ENCODE data around the gene LRRC74B.
A peak's percentile ranks its signal among the peaks of the same experiment; 100 is the strongest.
"Not testable (repeated sequence)": the region's sequence is repeated elsewhere in the genome, so short reads cannot be mapped to it uniquely, and the experiment has no call there.

Gene LRRC74B

DNA sequence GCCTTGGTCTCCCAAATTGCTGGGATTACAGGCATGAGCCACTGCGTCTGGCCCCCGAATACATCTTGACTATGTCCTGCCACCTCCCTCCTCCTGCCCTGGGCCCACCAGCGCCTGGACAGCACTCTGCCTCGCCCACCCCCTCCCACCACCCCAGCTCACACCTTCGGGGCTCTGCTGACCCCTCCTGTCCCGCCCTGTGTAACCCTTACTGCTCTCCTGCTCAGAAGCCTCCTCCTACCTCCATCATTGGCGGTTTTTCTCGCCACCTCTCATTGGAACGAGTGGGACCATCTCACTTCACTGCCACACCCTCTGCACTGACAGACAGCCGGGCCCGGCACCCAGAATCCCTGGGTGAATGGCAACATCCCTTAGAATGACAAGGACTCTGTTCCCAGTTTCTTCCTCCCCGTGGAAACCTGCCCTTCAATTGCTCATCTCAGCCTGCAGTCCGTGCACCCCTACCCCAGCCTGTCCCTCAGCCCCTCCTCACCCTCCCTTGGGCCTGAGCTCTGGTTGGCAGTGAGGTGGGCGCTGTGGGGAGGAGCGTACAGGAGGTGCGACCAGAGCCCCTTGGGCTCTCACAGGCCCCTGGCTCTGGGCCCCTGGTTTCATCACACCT is 32.2 kb downstream of the LRRC74B start:
- DNase-seq: no peak

DNA sequence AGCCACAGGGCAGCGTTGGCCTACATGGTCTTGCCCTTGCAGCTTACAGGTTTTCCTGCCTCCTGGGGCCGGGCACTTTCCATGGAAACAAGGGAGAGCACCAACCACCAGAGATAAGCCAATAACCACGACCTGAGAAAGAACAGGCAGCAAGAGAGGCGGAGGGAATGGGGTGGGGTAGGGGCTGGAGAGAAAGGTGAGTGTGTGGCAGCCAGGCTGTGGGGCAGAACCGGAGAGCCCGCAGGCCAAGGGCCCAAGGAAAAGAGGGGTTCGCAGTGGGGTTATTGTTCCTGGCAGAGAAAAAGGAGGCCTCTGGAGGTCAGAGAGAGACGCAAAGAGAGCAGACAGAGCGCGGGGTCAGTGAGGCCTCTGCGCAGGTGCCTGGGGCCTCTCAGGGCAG is 33.2 kb downstream of the LRRC74B start:
- DNase-seq: no peak

DNA sequence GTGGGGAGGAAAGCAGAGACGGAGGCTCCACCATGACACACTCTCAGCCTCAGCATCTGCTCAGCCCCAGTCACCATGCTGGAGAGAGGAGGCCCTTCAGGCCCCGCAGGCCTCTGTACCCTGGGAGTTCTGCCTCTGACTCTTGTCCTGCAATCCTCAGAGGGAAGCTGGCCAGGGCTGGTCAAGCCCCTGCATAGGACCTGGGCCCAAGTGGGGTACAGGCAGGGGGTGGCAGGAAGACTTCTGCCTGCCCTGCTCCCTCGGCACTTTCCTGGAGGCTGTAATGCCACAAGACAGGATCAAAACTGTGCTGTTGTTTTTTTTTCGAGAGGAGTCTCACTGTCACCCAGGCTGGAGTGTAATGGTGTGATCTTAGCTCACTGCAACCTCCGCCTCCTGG is 33.7 kb downstream of the LRRC74B start:
- no peak for DNase-seq

DNA sequence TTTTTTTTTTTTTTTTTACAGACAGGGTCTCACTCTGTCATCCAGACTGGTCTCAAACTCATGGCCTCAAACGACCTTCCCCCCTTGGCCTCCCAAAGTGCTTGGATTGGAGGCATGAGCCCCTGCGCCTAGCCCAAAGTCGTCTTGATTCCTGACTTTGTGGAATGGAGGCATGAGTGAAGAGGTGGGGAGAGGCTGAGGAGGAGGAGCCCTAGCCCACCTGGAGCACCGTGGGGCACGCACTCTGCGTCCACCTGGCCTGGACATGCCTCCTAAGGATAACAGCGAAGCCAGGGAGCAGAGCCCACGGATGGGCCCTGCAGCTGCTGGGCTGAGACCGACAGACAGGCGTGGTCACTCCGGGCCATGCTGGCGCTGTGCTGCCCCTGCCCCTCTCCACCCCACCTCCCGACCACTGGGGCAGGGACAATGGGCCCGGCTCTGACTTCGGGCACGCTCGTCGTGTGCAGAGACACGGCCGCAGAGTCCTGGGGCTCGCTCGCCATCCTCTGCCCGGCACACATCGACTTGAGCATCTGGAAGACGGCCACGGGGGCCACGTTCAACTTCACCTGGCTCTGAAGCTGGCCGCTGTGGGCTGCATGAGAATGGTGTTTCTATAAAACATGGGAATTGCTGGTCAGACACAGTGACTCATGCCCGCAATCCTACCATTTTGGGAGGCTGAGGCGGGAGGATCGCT is 34.8 kb downstream of the LRRC74B start:
- no peak for DNase-seq

DNA sequence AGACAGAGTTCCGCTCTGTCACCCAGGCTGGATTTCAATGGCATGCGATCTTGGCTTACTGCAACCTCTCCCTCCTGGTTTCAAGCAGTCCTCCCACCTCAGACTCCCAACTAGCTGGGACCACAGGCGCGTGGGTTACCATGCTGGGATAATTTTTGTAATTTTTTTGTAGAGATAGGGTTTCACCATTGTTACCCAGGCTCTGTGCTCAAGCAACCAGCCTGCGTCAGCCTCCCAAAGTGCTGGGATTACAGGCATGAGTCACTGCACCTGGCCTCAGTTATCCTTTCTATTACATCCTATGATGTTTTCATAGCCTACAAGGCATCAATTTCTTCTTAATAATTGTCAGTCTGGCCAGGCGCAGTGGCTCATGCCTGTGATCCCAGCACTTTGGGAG is 36.5 kb downstream of the LRRC74B start:
- DNase-seq: no peak

DNA sequence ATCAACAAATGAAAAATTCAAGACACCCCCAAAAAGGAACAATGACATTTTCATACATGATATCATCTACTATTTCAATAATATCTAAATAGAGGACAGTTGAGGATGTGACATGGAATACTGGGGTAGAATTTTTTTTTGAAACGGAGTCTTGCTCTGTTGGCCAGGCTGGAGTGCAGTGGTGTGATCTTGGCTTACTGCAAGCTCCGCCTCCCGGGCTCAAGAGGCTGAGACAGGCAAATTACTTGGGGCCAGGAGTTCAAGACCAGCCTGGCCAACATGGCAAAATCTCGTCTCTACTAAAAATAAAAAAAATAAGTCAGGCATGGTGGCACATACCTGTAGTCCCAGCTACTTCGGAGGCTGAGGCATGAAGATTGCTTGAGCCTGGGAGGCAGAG is 41.4 kb downstream of the LRRC74B start:
- DNase-seq: no peak

DNA sequence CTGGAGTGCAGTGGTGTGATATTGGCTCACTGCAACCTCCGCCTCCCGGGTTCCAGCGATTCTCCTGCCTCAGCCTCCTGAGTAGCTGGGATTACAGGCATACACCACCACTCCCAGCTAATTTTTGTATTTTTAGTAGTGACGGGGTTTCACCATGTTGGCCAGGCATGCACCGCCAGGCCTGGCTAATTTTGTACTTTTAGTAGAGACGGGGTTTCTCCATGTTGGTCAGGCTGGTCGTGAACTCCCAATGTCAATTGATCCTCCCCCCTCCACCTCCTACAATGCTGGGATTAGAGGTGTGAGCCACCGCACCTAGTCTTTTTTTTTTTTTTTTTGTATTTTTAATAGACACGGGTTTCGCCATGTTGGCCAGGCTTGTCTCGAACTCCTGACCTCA is 42.2 kb downstream of the LRRC74B start:
- DNase-seq: not testable (repeated sequence)

DNA sequence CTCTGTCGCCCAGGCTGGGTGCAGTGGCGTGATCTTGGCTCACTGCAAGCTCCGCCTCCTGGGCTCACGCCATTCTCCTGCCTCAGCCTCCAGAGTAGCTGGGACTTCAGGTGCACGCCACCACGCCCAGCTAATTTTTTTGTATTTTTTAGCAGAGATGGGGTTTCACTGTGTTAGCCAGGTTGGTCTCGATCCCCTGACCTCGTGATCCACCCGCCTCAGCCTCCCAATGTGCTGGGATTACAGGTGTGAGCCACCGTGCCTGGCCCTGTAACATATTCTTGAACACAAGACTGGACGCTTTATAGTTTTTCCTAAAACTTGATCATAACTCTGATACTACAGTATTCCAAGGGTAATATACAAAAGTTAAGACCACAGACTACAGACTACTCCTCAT is 45.5 kb downstream of the LRRC74B start:
- not testable (repeated sequence) for DNase-seq

DNA sequence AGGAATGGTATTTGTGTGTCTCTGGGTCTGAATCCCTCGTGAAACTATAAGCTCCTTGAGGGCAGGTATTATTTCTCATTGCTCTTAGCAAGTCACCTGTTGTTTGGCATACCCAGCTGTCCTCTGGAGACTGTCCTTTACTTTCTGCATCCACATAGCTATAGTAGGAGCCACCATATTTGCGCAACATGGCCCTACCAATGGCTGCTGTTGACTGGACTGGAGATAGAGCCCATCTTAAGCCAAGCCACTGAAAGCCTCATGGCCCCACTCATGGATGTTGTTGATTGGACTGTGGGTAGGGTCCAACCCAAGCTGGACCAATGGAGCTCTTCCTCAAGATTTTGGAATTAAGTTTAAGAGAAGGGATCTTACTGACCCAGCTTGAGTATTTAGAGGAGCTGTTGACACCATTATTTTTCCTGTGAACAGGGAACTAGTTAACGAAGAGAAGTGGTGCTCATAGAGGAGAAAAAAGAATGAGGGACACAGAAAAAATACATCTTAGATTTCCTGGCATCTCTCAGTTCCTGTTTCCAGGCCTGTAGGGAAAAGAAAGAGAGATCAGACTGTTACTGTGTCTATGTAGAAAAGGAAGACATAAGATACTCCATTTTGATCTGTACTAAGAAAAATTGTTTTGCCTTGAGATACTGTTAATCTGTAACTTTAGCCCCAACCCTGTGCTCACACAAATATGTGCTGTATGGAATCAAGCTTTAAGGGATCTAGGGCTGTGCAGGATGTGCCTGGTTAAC is 47.2 kb downstream of the LRRC74B start:
- DNase-seq: no peak

DNA sequence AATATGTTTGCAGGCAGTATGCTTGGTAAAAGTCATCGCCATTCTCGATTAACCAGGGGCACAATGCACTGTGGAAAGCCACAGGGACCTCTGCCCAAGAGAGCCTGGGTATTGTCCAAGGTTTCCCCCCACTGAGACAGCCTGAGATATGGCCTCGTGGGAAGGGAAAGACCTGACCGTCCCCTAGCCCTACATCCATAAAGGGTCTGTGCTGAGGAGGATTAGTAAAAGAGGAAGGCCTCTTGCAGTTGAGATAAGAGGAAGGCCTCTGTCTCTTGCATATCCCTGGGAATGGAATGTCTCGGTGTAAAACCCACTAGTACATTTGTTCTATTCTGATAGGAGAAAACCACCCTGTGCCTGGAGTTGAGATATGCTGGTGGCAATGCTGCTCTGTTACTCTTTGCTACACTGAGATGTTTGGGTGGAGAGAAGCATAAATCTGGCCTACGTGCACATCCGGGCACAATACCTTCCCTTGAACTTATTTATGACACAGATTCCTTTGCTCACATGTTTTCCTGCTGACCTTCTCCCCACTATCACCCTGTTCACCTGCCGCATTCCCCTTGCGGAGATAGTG is 47.9 kb downstream of the LRRC74B start:
- DNase-seq: not testable (repeated sequence)

DNA sequence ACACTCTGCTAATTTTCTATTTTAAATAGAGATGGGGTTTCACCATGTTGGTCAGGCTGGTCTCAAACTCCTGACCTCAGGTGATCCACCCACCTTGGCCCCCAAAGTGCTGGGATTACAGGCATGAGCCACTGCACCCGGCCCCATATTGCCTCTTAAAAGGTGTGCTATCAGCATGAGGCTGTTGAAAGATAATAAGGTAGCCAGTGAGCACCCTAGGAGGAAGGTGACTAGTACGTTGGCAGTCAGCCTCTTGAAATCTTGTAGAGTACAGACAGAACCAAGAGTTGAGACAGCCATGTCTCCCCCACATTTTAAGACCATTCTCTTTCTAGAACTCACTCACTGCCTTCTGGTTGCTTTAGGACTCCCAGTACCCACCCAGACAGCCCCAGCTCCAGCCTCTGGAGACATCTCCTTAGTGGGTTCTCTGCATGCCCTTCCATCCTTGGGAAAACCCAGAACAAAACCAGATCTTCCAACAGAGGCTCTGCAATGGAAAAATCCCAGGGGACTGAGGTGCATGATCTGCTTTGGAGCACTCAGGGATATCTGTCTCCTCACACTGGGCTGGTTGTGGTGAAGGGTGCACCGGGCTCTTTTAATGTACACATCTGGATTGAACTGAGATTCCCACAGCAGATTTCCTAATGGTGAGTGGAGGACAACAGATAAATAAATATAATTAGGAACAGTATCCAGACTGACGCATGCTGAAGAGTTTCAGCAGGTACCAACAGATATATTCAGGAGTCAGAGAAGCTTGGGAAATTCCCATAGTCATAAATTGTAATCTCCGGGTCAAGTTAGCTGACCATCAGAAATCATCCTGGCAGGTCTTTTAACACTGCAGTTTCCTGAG is 49.4 kb downstream of the LRRC74B start:
- DNase-seq: no peak

DNA sequence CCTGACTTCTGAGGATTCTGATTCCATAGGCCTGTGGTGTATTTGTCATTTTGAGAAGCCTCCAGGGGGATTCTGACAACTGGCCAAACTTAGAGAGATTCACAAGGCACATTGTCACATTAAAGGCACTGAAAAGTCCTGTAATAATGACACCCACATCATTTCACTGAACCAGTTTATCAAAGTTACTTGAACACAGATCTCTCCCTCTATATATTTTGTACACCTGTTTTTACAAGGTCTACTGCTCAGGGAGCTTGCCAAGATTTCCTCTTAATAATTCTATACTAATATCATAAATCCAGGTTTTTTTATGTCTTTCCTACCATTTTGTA is 50.0 kb downstream of the LRRC74B start:
- no peak for DNase-seq

DNA sequence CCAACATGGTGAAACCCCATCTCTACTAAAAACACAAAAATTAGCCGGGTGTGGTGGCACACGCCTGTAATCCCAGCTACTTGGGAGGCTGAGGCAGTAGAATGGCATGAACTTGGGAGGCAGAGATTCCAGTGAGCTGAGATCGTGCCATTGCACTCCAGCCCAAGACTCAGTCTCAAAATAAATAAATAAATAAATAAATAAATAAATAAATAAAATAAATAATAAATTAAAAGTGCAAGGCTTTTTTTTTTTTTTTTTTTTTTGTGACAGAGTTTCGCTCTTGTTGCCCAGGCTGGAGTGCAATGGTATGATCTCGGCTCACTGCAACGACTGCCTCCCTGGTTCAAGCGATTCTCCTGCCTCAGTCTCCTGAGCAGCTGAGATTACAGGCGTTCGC is 51.1 kb downstream of the LRRC74B start:
- DNase-seq: not testable (repeated sequence)

DNA sequence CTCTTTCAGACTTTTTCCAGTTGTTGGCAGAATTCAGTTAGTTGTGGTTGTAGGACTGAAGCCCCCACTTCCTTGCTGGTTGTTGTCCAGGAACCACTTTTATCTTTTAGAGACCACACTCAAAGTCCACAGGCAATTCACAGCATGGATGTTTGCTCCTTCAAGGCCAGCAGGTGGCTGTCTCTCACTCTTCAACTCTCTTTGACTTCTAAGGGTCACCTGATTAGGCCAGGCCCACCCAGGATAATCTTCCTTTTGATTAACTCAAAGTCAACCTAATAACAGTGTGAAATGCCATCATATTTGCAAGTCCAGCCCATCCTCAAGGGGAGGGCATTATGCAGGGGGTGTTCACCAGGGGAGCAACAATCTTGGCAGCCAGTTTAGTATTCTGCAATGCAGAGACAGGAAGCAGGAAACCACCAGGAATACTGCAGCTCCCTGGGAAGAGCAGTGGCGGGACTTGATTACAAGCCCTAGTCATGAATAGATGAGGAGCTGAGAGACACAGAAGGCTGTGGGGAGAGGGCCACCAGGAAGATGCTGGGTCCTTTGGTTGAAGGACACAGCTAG is 52.4 kb downstream of the LRRC74B start:
- no peak for DNase-seq

DNA sequence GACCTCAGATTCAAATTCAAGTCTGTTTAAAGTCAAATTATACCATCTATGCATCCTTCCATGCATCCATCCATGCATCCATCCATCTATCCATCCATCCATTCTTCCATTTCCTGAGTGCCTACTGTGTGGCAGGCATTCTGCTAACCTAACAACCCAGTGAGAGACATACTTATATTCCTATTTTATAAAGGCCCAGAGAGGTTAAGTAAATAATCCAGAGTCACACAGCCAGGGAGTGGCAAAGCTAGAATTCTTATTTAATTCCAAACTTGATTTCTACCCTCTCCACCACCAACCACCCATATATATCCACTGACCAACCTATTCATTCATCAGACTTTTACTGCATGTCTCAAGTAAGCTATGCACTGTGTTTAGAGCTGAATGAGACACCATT is 53.8 kb downstream of the LRRC74B start:
- no peak for DNase-seq

DNA sequence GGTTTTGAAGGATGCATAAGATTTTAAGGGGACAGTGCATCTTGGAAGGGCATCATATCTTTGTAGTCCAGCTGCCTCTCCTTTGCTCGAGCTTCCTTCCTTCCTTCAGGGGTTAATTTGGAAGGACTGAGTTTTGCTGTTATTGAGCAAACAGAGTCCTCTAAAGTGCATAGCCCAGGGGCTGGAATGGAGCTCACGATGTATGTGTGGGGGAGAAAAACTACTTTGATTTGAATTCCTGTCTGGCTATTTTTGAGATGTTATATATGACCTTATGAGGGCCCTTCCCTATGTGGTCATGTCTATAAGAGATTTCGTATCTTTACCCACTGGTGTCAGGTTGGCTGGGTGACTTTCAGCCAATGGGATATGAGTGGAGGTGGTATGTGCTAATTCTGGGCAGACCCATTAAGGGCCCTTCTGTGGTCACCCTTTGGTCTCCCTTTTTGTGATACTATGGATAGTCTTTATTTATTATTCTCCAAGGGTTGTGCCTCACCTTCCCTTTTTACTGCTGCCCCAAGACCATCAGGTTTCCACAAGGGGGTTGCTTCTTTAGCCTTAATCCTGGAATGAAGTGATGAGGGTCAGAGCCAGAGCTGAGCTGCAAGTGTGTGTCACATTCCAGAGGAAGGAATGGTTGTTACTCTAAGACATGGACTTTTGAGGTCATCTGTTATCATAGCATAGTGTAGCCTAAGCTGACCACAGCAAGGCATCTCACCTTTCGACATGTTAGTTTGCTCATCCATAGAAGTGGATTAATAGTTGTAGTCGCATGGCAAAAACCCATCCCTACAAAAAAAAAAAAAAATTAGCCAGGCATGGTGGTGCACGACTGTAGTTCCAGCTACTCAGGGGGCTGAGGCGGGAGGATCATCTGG is 54.6 kb downstream of the LRRC74B start:
- DNase-seq: no peak

DNA sequence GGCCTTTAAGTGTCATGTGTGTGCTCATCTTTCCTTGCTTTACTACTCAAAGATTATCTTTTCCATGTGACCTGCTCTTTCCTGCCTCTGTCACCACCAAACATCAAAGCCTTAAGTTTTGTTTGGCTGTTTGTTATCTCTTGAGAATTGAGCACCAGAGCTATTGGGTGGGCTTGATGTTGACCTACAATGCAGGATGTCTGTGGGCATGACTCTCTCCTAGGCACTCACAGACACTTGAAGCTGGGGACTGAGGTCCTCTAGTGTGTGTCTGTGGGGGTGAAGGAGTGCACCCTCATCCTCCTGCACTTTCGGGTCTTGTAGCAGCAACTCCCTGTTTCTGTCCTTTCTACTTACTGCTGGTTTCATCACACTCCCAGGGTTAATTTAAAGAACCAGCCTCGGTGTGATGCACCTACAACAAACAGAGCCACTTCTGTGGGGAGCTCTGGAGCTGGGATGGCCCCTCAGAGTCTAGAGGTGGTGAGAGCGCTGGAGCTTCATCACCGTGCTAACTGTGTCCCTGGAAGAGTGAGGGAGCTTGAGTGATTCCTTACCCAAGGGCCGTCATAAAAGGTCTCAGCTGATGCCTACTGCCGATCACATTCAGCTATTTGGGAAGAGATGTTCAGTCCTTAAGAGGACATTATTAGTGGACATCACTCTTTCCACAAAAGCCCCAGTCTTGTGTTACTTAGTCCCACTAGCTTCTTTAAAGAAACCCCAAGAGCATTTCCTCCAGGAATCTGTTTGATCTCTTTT is 56.3 kb downstream of the LRRC74B start:
- no peak for DNase-seq

DNA sequence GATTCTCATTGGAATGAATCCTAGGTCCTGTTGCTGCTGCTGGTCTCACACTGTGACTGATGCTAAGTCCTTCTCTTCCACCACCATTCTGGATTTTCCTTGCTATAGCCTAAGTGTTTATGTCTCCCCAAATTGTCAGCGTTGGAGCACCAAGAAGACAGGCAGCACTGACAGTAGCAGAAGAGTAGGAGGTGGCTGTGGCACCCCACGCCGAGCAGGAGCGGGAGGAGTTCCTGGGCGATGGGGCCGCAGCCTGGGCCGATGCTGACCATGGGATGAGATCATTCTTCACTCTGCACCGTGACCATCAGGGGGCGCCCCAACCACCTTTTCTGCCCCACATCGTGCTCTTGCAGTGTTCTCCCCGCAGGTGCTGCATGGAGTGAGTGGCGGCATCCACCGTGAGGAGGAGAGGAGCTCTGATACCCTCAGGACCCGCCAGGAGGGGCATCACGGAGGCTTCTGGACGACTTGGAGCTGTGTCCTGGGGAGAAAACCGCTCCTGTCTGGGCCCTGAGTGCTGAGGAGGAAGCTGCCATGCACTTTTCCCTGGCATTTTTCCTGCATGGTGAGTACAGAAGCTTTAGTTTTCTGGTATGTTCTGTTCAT is 57.0 kb downstream of the LRRC74B start:
- peak; percentile 81 to 95 for DNase-seq

DNA sequence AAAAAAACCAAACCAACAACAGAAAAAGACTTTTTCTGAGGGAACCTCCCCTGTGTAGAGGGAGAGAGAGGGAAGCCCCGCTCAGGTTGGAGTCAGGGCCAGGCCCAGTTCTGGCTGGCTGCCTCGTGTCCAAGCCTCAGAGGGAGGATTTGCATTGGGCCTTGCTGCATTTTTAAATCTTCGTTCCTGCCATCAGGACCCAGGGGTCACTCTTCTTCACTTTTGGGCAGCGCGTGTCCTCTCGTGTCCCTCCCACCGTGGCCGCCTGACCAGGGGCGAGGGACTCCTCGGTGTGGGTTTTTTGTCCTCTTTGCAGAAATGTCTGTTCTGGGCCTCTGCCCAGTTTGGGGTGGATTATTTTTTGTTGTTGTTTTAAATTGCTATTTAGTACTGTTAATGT is 57.9 kb downstream of the LRRC74B start:
- peak in 1 of 2 experiments; percentile 27 for DNase-seq

DNA sequence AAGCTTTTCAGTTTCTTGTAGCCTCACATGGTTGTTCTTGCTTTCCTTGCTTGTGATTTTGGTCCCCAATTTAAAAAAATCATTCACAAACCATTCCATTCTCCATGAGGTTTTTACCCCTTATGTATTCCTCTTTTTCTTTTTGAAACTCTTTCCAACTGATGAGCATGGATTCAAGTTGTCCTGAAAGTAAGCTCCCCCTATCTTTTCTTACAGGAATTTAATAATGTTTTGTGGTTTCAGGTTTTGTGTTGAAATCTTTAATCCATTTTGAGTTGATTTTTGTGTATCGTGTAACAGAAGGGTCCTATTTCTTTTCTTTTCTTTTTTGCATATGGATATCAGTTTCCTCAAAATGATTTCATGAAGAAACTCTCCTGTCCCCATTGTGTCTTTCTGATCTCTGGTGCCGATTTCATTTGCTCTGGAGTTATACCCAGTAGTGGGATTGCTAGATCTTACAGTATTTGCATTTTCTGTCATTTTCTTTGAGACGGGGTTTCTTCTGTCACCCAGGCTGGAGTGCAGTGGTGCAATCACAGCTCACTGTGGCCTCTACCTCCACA is 58.5 kb downstream of the LRRC74B start:
- DNase-seq: no peak
